GM12875 (cell line): ENCODE measurements around the gene ADAM30.

Source experiments
- H3K4me3 ChIP-seq: one replicate; pipeline ENCODE4 v1.5.1; 2011; ENCODE audit warnings: low read depth, low read length, control low read depth
- TF ChIP-seq, protein P1 (sequence below): IDR thresholded peaks from 2 replicates; pipeline ENCODE4 v1.5.1; 2011; ENCODE audit warnings: low read depth, mild to moderate bottlenecking, control low read depth, inconsistent platforms, low read length, moderate library complexity, borderline replicate concordance; ENCODE audit not compliant: insufficient read depth

Gene ADAM30

GRCh38 chr1:119896303-119896702 lies at the start of gene ADAM30:
ADAM30 (minus strand) TSS chr1:119896515; CDS start chr1:119896336, 179 bp downstream.
- no peak within 1 kb of the TSS for H3K4me3 ChIP-seq
- TF ChIP-seq, protein P1, sequence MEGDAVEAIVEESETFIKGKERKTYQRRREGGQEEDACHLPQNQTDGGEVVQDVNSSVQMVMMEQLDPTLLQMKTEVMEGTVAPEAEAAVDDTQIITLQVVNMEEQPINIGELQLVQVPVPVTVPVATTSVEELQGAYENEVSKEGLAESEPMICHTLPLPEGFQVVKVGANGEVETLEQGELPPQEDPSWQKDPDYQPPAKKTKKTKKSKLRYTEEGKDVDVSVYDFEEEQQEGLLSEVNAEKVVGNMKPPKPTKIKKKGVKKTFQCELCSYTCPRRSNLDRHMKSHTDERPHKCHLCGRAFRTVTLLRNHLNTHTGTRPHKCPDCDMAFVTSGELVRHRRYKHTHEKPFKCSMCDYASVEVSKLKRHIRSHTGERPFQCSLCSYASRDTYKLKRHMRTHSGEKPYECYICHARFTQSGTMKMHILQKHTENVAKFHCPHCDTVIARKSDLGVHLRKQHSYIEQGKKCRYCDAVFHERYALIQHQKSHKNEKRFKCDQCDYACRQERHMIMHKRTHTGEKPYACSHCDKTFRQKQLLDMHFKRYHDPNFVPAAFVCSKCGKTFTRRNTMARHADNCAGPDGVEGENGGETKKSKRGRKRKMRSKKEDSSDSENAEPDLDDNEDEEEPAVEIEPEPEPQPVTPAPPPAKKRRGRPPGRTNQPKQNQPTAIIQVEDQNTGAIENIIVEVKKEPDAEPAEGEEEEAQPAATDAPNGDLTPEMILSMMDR: no peak

GRCh38 chr1:119943216-119943615 lies 46.9 kb upstream of the ADAM30 start:
- no peak overlapping the region for H3K4me3 ChIP-seq
- TF ChIP-seq, protein P1: no peak

DNA sequence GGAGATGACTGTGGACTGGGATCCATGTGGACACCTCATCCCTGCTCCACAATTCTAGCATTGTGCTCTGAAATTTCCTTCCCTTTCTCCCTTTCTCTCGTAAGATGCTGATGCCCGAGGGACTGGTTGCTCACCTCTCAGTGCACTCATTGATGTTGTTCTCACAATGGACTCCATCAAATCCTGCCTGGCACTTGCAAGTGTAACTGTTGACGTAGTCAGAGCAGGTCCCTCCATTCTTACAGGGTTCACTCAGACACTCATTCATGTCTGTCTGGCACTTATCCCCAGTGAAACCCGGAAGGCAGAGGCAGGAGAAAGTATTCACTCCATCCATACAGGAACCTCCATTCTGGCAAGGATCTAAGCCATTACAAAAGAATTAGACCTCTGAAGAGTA lies 45.1 kb upstream of the ADAM30 start:
- TF ChIP-seq, protein P1: no peak
- no peak overlapping the region for H3K4me3 ChIP-seq

GRCh38 chr1:119940697-119941096 lies 44.4 kb upstream of the ADAM30 start:
- TF ChIP-seq, protein P1: no peak
- H3K4me3 ChIP-seq: no peak overlapping the region

DNA sequence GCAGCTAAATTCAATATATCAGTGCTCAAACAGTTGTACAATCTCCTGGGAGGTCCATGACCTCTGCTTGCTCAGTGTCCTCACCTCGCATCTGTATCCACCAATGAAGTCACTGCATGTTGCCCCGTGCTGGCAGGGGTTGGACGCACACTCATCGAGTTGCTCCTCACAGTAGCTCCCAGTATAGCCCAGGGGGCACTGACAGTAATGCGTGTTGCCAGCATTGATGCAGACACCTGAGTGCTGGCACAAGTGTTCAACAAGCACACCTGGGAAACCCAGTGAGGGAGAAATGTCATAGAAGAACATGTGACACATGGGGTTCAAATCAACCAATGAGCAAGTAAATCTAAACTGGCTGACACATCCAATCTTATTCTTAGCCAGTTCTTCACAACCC lies 40.9 kb upstream of the ADAM30 start:
- TF ChIP-seq, protein P1: no peak
- no peak overlapping the region for H3K4me3 ChIP-seq

DNA sequence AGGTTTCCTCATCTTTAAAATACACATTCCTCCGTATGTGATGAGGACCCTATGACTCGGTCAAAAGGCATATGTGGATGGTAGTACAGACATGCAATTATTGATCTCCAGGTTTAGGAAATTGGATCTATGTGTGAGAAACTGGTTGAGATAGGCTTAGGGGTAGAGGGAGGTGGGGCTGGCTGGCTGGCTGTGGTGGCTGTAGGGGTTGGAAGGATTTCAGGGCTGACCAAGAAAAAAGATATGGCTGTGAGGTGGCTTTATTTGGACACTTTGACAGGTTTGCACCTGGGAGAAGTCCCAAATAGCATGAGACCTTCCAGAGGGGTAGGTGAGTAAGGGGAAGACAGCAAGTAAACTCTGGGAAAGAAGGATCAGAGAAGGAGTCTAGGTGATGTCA lies 39.6 kb upstream of the ADAM30 start:
- no peak overlapping the region for H3K4me3 ChIP-seq
- TF ChIP-seq, protein P1: no peak

- TF ChIP-seq, protein P1: no peak
- no peak overlapping the region for H3K4me3 ChIP-seq
Measured at GRCh38 chr1:119935373-119935772, 39.1 kb upstream of the ADAM30 start.
